HTERT RPE-1 (cell line): ENCODE results near the gene C11orf24.
"Not testable (repeated sequence)": the region's sequence is repeated elsewhere in the genome, so short reads cannot be mapped to it uniquely, and the experiment has no call there.

Source experiments
- in situ Hi-C: fragments of 300-500 bp; cut with MboI; formaldehyde crosslinking; loops from 4 replicates; pipeline ENCODE4 v1.14.3; 2020; ENCODE audit warnings: low sequenced_read_pairs

The C11orf24 gene

GRCh38 chr11:68299517-68299879 lies 27.7 kb upstream of the C11orf24 start:
- in situ Hi-C loops: not testable (repeated sequence)

- in situ Hi-C loops: no loop called here
These were observed 27.1 kb upstream of the C11orf24 start for GRCh38 chr11:68298659-68299516.

- in situ Hi-C loops: no loop called here
These were observed 26.3 kb upstream of the C11orf24 start for GRCh38 chr11:68297812-68298658.

GRCh38 chr11:68297494-68297811 lies 25.7 kb upstream of the C11orf24 start:
- in situ Hi-C loops: no loop called here

GRCh38 chr11:68297052-68297378 lies 25.2 kb upstream of the C11orf24 start:
- in situ Hi-C loops: no loop called here

GRCh38 chr11:68296344-68297051 lies 24.7 kb upstream of the C11orf24 start:
- in situ Hi-C loops: no loop called here

- in situ Hi-C loops: no loop called here
These were observed 24.2 kb upstream of the C11orf24 start for GRCh38 chr11:68295940-68296339.

GRCh38 chr11:68295271-68295670 lies 23.5 kb upstream of the C11orf24 start:
- in situ Hi-C loops: no loop called here

- in situ Hi-C loops: no loop called here
These were observed 21.9 kb upstream of the C11orf24 start for GRCh38 chr11:68293708-68294107.

- in situ Hi-C loops: no loop called here
These were observed 17.7 kb upstream of the C11orf24 start for GRCh38 chr11:68289456-68289855.

- in situ Hi-C loops: no loop called here
These were observed 15.6 kb upstream of the C11orf24 start for GRCh38 chr11:68287419-68287818.

- in situ Hi-C loops: not testable (repeated sequence)
These were observed 12.8 kb upstream of the C11orf24 start for GRCh38 chr11:68284588-68284987.

GRCh38 chr11:68282861-68283230 lies 11.1 kb upstream of the C11orf24 start:
- in situ Hi-C loops: no loop called here

GRCh38 chr11:68282141-68282860 lies 10.5 kb upstream of the C11orf24 start:
- in situ Hi-C loops: no loop called here

GRCh38 chr11:68279676-68280075 lies 7.9 kb upstream of the C11orf24 start:
- in situ Hi-C loops: no loop called here

GRCh38 chr11:68276861-68277260 lies 5.1 kb upstream of the C11orf24 start:
- in situ Hi-C loops: no loop called here

- in situ Hi-C loops: no loop called here
These were observed 4.1 kb upstream of the C11orf24 start for GRCh38 chr11:68275721-68276507.

- in situ Hi-C loops: no loop called here
These were observed 2.5 kb upstream of the C11orf24 start for GRCh38 chr11:68274306-68274705.

GRCh38 chr11:68273026-68273738 lies 1.4 kb upstream of the C11orf24 start:
- in situ Hi-C loops: no loop called here
